GM12878 (cell line): Measurements from ENCODE around the gene PDZRN3. TPM values are rescaled to one million over a fixed set of nuclear protein-coding genes. Genes with fewer than 3 reads are reported as not detected.

Experiments
- ATAC-seq: fragments of 200-7000 bp; cut with Tn5 transposase; 3 replicates; pipeline ENCODE4 v1.9.1; 2020; ENCODE audit warnings: mild to moderate bottlenecking, moderate library complexity
- BruUV-seq: library from RNA; stranded (reverse); fragments of 400-500 nt; replicated peaks from 2 replicates; lab custom pipeline; 2021; lab: Mats Ljungman, UMichigan
- CTCF ChIA-PET: fragments of 300-600 bp; sonication (Branson Sonifier 250); formaldehyde crosslinking; extraction: SDS; loops from one replicate; lab custom pipeline; 2021; ENCODE audit warnings: inconsistent platforms; lab: Yijun Ruan, JAX
- POLR2A ChIA-PET: fragments of 350-600 bp; formaldehyde crosslinking; extraction: SDS; loops from one replicate; lab custom pipeline; 2021; ENCODE audit warnings: inconsistent platforms; lab: Charles Lee
- RAD21 ChIA-PET: fragments of 300-600 bp; sonication (Branson Sonifier 250); formaldehyde crosslinking; loops from one replicate; lab custom pipeline; 2023; ENCODE audit warnings: antibody characterized with exemption; ENCODE audit not compliant: unreplicated experiment; lab: Charles Lee
- SMC1A ChIA-PET: fragments of 300-600 bp; sonication (Branson Sonifier 250); formaldehyde crosslinking; loops from one replicate; lab custom pipeline; 2023; ENCODE audit not compliant: unreplicated experiment, uncharacterized antibody; lab: Charles Lee
- DNase-seq: peaks from one replicate; pipeline ENCODE4 v3.0.0-alpha.2; 2011; ENCODE audit warnings: low read depth, low spot score
- FAIRE-seq: peaks from 3 replicates; lab custom pipeline; 2011; peaks lifted over from hg19 to GRCh38; lab: Jason Lieb, UNC
- H2AFZ ChIP-seq: 2 replicates; pipeline ENCODE4 v1.6.0; 2011; ENCODE audit warnings: low read depth, low read length, control low read depth; ENCODE audit not compliant: control insufficient read depth
- H3K27ac ChIP-seq: 2 replicates; pipeline ENCODE4 v1.5.1; 2011; ENCODE audit warnings: control low read depth; ENCODE audit not compliant: control insufficient read depth, insufficient read depth
- H3K27me3 ChIP-seq, 2 experiments: replicated peaks in 1 of 2; 2 replicates each; pipeline versions ENCODE4 v1.6.0 to v1.6.1; 2011; ENCODE audit warnings: low read length in 1 of 2; ENCODE audit not compliant: control insufficient read depth in 2 of 2, insufficient read depth in 2 of 2
- H3K36me3 ChIP-seq, 2 experiments: 2 replicates each; pipeline ENCODE4 v1.5.1; 2011; ENCODE audit warnings: low read length in 1 of 2; ENCODE audit not compliant: control insufficient read depth in 2 of 2, insufficient read depth in 2 of 2
- H3K4me1 ChIP-seq: 2 replicates; pipeline ENCODE4 v1.6.1; 2011; ENCODE audit warnings: mild to moderate bottlenecking, low read length, moderate library complexity, mixed read lengths; ENCODE audit not compliant: control insufficient read depth, insufficient read depth
- H3K4me2 ChIP-seq: 2 replicates; pipeline ENCODE4 v1.6.0; 2011; ENCODE audit warnings: control low read depth; ENCODE audit not compliant: control insufficient read depth, insufficient read depth
- H3K4me3 ChIP-seq: fragments of 200-600 bp; sonication (generic); 2 replicates; pipeline ENCODE4 v1.5.1; 2016
- H3K79me2 ChIP-seq: 2 replicates; pipeline ENCODE4 v1.6.0; 2011; ENCODE audit warnings: low read length; ENCODE audit not compliant: control insufficient read depth, insufficient read depth
- H3K9ac ChIP-seq: 2 replicates; pipeline ENCODE4 v1.8.0; 2011; ENCODE audit warnings: low read length, control low read depth, mixed read lengths; ENCODE audit not compliant: control insufficient read depth, insufficient read depth
- H3K9me3 ChIP-seq: replicated peaks from 3 replicates; pipeline ENCODE4 v1.5.1; 2011; ENCODE audit warnings: mild to moderate bottlenecking, low read length; ENCODE audit not compliant: control insufficient read depth, insufficient read depth
- H4K20me1 ChIP-seq: 2 replicates; pipeline ENCODE4 v1.6.0; 2011; ENCODE audit not compliant: control insufficient read depth, insufficient read depth
- E2F4 ChIP-seq: IDR thresholded peaks from 2 replicates; pipeline ENCODE4 v1.6.1; 2012; ENCODE audit warnings: low read depth, low read length, improper control_type of control experiment
- HSF1 ChIP-seq: fragments of 150-350 bp; IDR thresholded peaks from 2 replicates; pipeline ENCODE4 v1.6.1; 2014; ENCODE audit warnings: mild to moderate bottlenecking, low read depth, low read length
- JUNB ChIP-seq: IDR thresholded peaks from 2 replicates; pipeline ENCODE4 v1.6.1; 2016; ENCODE audit warnings: antibody characterized with exemption, mild to moderate bottlenecking
- RCOR1 ChIP-seq: conservative IDR thresholded peaks from 2 replicates; pipeline ENCODE4 v1.6.1; 2012; ENCODE audit warnings: low read depth, low read length, improper control_type of control experiment
- YY1 ChIP-seq: IDR thresholded peaks from 2 replicates; pipeline ENCODE4 v1.6.1; 2011; ENCODE audit warnings: low read depth, mild to moderate bottlenecking, low read length
- ZNF384 ChIP-seq: IDR thresholded peaks from 2 replicates; pipeline ENCODE4 v1.6.1; 2012; ENCODE audit warnings: low read depth, mild to moderate bottlenecking, low read length, improper control_type of control experiment, borderline replicate concordance
- WGBS: methylation state at CpG from one replicate; pipeline ENCODE4 v1.1.6; 2016; ENCODE audit warnings: low lambda C conversion rate; ENCODE audit not compliant: insufficient replicate concordance, insufficient coverage; ENCODE audit errors: missing lambda C conversion rate; 5-methylcytosine and 5-hydroxymethylcytosine counted together
- in situ Hi-C: fragments of 300-500 bp; cut with MboI; formaldehyde crosslinking; loops from 9 replicates; pipeline ENCODE4 v1.14.3; 2018; ENCODE audit warnings: mixed read lengths
- intact Hi-C: fragments of 100-400 bp; cut with micrococcal nuclease; formaldehyde crosslinking; loops from one replicate; pipeline ENCODE4 v1.14.2; 2022; ENCODE audit not compliant: unreplicated experiment
- polyA plus RNA-seq, 11 experiments: library from polyadenylated mRNA; depleted of rRNA in 4 of 11; unstranded in 6 of 11; stranded (reverse) in 5 of 11; fragments of >200 nt; fragmentation: Nextera tagmentation in 4 of 11; fragmentation: Illumina TruSeq in 1 of 11; extraction: Ambion mirVana in 4 of 11; extraction: Trizol in 1 of 11; gene quantifications; 1 replicate in 1 of 11; 2 replicates in 10 of 11; pipeline versions ENCODE4 v1.2.1 to v1.2.3, GENCODE V29; 2011 to 2016; ENCODE audit warnings: inconsistent platforms in 2 of 11, missing spikeins in 2 of 11, low read depth in 1 of 11
- total RNA-seq, 4 experiments: library from RNA; depleted of rRNA in 3 of 4; stranded (reverse); fragments of >200 nt in 3 of 4; fragmentation: Illumina TruSeq in 1 of 4; extraction: Trizol in 1 of 4; gene quantifications; 2 replicates each; pipeline versions ENCODE4 v1.2.1 to v1.2.3, GENCODE V29; 2013 to 2021

The PDZRN3 gene
- total and polyA plus RNA-seq, 10 of the 15 experiments (the other 5 are each of a cell fraction or from before 2014, with no cell fraction given), result 0.07 to 0.37 (median 0.12) TPM; not detected in 6

- TF ChIP-seq RCOR1 (no peak), HSF1 (no peak), E2F4 (no peak), JUNB (no peak), YY1 (no peak), ZNF384 (no peak)
- POLR2A ChIA-PET, result no interaction called here
Measured at GRCh38 chr3:73401059-73401458, 223.7 kb downstream of the PDZRN3 start.

More at GRCh38 chr3:73401059-73401458, 223.7 kb downstream of the PDZRN3 start:
- Histone ChIP-seq H3K4me2 (no peak overlapping the region), H2AFZ (no peak overlapping the region), H3K9me3 (no peaks in the 10 kb centered on the region), H3K4me1 (no peaks in the 10 kb centered on the region), H3K4me3 (no peak overlapping the region), H3K9ac (no peak overlapping the region), H3K36me3 (no peaks in the 10 kb centered on the region), H3K79me2 (no peaks in the 10 kb centered on the region), H3K27ac (no peak overlapping the region), H3K27me3 (no peaks in the 10 kb centered on the region), H4K20me1 (no peaks in the 10 kb centered on the region)
- SMC1A ChIA-PET, result interaction anchor here (0.9 kb wide), 1 partner anchor 299 kb away, joined by 3 read pairs; no protein-coding TSS in a partner anchor
- WGBS, result 9% methylated on average over 6 of the region's 6 CpGs
- RAD21 ChIA-PET, result no interaction called here
- FAIRE-seq (no peak), ATAC-seq (no peak), DNase-seq (no peak)
- no TSS peak for BruUV-seq
- in situ Hi-C loops, result no loop called here
- intact Hi-C loops, result no loop called here
- CTCF ChIA-PET, result no interaction called here
